Astrocyte of the spinal cord (primary cell): ENCODE results near the gene SERPINH1.

Source experiments
- DNase-seq: peaks from one replicate; pipeline ENCODE4 v3.0.0; 2011; ENCODE audit warnings: low read depth, low spot score
- H3K4me3 ChIP-seq: 2 replicates; pipeline ENCODE4 v1.5.1; 2011; ENCODE audit warnings: low read depth, mild to moderate bottlenecking, low read length, moderate library complexity
- in situ Hi-C: cut with HindIII; loops from 2 replicates; pipeline ENCODE4 v1.10.0; 2017; ENCODE audit warnings: low sequenced_read_pairs
- TF ChIP-seq, protein P1 (sequence below): IDR thresholded peaks from 2 replicates; pipeline ENCODE4 v1.5.1; 2012; ENCODE audit warnings: low read depth, mild to moderate bottlenecking, low read length, inconsistent platforms

The SERPINH1 gene

DNA sequence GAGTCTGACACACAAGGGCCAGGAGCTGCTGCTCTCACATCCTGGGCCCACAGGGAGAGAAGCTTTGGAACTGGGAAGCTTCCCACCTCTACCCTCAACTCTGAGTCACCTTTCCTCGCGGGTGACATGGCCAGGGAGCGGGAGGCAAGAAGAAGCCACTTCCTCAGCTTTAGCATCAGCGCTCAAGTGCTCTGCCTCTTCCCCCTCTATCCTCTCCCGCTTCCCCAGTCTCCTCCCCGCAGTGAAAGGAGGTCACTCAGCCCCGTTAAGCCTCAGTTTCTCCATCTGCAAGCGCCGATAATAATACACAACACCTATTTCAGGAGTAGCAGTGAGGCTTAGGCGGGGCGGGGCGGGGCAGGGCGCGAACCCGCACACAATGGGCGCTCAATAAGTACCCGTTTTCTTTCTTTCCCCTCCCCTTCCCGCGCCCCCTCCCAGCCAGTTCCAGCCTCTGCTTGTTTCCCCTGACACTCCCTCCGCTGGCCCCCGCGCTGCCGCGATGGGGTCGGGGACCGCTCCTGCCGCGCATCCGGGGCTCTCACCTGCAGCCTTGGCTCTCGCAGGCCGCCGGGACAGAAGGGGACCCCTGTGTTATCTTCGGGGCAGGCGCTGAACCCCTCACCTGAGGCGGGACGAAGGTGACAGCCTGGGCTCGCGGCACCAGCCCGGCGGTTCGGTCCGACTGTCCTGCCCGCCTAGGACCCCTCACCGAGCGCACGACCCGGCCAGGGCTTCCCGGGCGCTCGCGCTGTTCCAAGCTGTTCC lies 37.2 kb upstream of the SERPINH1 start:
- H3K4me3 ChIP-seq: peak overlapping the region; percentile 65
- TF ChIP-seq, protein P1, sequence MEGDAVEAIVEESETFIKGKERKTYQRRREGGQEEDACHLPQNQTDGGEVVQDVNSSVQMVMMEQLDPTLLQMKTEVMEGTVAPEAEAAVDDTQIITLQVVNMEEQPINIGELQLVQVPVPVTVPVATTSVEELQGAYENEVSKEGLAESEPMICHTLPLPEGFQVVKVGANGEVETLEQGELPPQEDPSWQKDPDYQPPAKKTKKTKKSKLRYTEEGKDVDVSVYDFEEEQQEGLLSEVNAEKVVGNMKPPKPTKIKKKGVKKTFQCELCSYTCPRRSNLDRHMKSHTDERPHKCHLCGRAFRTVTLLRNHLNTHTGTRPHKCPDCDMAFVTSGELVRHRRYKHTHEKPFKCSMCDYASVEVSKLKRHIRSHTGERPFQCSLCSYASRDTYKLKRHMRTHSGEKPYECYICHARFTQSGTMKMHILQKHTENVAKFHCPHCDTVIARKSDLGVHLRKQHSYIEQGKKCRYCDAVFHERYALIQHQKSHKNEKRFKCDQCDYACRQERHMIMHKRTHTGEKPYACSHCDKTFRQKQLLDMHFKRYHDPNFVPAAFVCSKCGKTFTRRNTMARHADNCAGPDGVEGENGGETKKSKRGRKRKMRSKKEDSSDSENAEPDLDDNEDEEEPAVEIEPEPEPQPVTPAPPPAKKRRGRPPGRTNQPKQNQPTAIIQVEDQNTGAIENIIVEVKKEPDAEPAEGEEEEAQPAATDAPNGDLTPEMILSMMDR: no peak
- in situ Hi-C loops: no loop called here
- no peak for DNase-seq

DNA sequence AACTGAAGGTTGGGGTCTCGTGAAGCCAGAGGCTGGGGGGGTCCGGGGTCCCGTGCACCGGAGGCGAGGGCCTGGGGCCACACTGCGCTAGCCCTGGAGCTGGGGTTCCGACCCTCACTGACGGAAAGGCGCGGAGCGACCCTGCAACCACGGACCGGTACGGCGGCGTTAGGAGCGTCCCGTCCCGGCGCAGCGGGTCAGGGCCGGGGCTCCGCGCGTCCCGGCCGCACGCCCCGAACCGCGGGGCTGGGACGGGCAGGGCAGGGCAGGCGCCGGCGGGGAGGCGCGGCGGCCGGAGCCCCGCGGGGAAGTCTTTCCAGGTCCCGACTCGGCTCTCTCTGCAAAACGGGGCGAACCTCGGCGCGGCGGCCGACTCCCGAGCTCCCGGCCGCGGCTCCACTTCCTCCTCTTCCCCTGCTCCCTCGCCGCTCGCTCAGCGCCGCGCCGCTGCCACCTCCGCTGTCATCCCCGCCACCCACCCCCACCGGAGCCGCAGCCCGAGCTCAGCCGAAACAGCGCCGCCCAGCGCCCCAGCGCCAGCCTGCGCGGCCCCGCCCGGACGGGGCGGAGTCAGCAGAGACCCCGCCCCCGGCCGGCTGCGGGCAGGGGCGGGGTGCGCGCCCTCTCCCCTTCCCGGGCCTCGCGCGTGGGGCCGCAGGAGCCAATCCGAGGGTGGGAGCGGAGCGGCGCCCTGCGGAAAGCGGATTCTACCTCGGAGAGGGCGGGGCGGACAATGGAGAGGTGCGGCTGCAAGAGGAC lies 36.4 kb upstream of the SERPINH1 start, which contains the start of gene GDPD5:
GDPD5 (minus strand) TSS at position 509 of the 759 bp plus-strand sequence. CDS start 48,206 bp downstream, outside the sequence.
- in situ Hi-C loops: no loop called here
- TF ChIP-seq, protein P1: peak; percentile 45
- peak within 1 kb of the TSS; percentile 65 for H3K4me3 ChIP-seq
- DNase-seq: peak; percentile 66

DNA sequence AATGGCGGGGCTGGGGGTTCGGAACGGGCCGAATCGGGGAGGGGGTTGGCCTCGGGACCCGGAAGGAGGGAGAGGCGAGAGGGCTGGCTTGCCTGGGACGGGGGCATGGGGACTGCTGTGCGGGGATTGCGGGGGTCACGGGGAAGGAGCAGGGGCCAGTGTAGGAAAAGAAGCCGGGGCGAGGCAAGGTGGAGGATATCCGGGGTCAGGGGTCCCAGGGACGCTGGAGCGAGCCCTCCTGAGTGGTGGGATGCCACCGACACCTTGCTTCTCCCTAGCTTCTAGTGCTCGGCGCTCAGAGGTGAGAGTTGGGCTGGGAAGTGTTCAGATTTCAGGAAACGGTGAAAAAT lies 35.9 kb upstream of the SERPINH1 start:
- in situ Hi-C loops: no loop called here
- DNase-seq: no peak
- TF ChIP-seq, protein P1: no peak
- peak overlapping the region; percentile 65 for H3K4me3 ChIP-seq

- H3K4me3 ChIP-seq: no peak overlapping the region
- in situ Hi-C loops: no loop called here
- TF ChIP-seq, protein P1: no peak
- DNase-seq: no peak
Measured at GRCh38 chr11:75527130-75527529, 34.9 kb upstream of the SERPINH1 start.

DNA sequence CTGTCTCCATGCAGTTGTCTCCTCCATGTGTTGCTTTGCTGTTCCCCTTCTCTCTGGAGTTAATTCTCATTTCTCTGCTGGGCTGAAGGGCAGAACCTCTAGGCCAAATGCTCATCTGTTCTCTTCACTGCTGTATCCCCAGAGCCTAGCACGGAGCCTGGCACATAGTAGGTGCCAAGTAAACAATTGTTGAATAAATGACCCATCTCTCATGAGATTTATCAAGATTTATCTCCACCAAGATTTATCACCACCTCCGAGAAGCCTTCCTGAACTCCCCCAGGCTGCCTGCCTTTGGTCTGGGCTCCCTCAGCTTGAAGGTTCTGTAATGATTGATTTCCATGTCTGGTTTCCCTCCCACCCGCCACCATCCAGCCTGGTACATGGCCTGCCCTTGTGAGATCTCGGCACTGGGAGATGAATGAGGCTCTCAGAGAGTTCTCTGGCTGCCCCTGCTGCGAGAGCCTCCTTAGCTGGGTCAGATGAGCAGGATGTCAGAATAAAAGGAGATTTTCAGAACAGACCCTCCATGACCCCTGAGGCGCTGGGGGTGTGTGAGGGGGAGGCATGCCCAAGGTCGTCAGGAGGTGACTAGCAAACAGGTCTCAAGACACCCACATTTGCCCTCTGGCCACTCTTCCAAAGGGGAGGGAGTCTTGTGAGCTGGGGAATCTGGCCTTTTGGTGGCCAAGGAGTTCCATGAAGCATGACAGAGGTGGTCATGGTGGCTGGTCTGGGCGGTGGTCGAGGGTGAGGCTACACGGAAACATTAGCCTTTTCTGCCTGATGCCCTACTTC lies 33.9 kb upstream of the SERPINH1 start:
- in situ Hi-C loops: no loop called here
- no peak for DNase-seq

GRCh38 chr11:75530577-75530976 lies 31.5 kb upstream of the SERPINH1 start:
- TF ChIP-seq, protein P1: no peak
- H3K4me3 ChIP-seq: no peak overlapping the region
- DNase-seq: no peak
- in situ Hi-C loops: no loop called here

More for the DNA sequence above, 33.9 kb upstream of the SERPINH1 start:
- no peak overlapping the region for H3K4me3 ChIP-seq
- TF ChIP-seq, protein P1: no peak
